HG03135 (cell line): ENCODE data around the gene PLEKHH1.
"Not testable (repeated sequence)": the region's sequence is repeated elsewhere in the genome, so short reads cannot be mapped to it uniquely, and the experiment has no call there.

ENCODE experiments used
- ATAC-seq: cut with Tn5 transposase; IDR thresholded peaks from one replicate; pipeline ENCODE4 v1.9.1; 2021; ENCODE audit warnings: mild to moderate bottlenecking, moderate library complexity; ENCODE audit not compliant: unreplicated experiment

PLEKHH1 gene

GRCh38 chr14:67529947-67530935 is 2.8 kb upstream of the PLEKHH1 start:
- no peak for ATAC-seq

DNA sequence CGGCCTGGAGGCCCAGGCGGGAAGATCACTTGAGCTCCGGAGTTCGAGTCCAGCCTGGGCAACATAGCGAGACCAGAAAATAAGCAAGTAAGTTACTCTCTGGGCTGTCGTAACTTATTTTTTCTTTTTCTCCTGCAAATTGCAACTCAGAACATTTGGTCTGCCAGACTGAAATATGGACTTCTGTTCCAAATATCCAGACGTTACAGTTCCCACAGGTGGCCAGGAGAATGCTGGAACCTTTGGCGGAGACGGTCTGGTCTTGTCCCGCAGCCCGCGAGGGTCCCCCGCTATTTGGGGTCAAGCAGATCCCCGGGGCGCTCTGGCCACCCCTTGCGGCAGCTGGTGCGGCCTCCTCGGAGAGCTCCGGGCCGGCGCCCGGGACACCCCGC is 488 bp upstream of the PLEKHH1 start:
- no peak for ATAC-seq

DNA sequence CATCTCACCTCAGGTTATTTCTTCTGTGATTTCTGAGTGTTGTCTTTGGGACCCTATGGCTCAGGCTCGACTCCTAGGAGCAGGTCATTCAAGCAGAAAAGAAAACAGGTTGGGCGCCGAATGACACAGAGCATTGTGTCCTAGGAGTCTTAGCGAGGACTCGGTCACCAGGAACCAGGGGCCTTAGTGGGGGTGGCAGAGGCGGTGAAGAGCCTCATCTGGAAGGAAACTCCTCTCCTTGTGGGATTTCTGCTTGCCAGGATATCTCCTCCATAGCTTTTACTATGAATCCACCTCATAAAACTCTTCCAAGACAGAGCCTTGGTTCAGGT is 630 bp downstream of the PLEKHH1 start:
- no peak for ATAC-seq

GRCh38 chr14:67536087-67536486 is 3.0 kb downstream of the PLEKHH1 start:
- ATAC-seq, result no peak

- no peak for ATAC-seq
Observed at GRCh38 chr14:67537736-67538135, 4.6 kb downstream of the PLEKHH1 start.

DNA sequence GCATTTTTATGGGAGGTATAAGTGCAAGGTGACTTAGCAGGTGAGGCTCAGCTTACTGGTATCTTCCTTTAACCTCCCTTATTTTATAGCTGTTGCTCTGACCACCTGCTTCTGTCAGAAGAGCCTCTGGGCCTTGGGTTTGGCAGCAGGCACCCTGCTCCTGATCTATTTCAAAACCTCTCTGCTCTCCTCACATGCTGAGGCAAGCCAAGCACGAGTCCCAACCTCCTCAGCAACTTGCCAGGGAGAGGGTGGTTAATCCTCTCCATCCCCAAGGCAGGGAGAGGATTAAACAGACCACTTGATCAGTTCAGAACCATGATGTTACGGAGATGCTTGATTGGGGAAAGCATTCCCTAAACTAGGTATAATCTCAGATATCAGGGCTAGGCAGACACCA is 5.4 kb downstream of the PLEKHH1 start:
- ATAC-seq, result no peak

DNA sequence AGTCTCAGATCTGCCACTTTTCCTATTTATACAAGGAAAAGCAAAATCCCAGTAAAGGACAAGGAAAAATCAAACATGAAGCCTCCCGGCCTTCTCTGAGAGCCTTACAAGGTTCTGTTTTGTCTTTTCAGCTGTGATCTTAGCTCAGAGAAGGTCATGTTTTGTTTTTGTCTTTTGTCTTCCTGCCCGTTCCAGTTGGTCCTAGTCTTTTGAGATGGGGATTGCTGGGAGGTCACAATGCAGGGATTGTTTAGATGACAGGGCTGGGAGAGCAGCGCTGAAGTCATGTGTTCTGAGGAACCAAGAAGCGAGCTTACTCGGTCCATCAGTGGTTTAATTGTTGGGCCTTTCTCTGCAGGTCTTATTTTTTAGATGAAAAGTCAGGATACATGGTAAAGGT is 6.0 kb downstream of the PLEKHH1 start:
- ATAC-seq, result no peak

GRCh38 chr14:67541448-67542387 is 8.6 kb downstream of the PLEKHH1 start:
- ATAC-seq, result no peak

DNA sequence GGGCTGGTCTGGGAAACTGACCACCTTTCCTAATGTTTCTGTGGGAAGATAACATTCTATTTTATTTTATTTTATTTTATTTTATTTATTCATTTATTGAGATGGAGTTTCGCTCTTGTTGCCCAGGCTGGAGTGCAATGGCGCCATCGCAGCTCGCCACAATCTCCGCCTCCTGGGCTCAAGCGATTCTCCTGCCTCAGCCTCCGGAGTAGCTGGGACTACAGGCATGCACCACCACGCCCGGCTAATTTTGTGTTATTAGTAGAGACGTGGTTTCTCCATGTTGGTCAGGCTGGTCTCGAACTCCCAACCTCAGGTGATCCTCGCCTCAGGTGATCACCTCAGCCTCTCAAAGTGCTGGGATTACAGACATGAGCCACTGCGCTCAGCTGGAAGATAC is 9.5 kb downstream of the PLEKHH1 start:
- not testable (repeated sequence) for ATAC-seq

DNA sequence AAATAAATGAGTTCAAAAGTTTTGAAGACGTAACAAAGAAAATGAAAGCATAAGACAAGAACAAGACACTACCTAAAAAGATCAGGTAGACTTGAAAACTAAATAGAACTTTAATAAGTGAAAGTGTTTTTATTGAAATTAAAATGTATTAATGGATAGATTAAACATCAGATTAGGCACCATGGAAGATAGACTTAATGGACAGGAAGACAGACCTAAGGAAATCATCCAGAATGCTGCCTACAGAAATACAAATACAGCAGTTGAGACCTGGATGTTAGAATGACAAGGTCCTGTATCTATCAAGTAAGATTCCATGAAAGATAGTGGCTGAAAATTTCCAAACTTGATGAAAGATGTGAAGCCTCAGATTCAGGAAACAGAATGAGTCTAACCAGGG is 11.5 kb downstream of the PLEKHH1 start:
- no peak for ATAC-seq

GRCh38 chr14:67547224-67547780 is 14.2 kb downstream of the PLEKHH1 start:
- no peak for ATAC-seq

GRCh38 chr14:67549734-67550133 is 16.6 kb downstream of the PLEKHH1 start:
- no peak for ATAC-seq

- no peak for ATAC-seq
Observed at GRCh38 chr14:67551123-67551522, 18.0 kb downstream of the PLEKHH1 start.

- no peak for ATAC-seq
Observed at GRCh38 chr14:67551940-67552339, 18.9 kb downstream of the PLEKHH1 start.

DNA sequence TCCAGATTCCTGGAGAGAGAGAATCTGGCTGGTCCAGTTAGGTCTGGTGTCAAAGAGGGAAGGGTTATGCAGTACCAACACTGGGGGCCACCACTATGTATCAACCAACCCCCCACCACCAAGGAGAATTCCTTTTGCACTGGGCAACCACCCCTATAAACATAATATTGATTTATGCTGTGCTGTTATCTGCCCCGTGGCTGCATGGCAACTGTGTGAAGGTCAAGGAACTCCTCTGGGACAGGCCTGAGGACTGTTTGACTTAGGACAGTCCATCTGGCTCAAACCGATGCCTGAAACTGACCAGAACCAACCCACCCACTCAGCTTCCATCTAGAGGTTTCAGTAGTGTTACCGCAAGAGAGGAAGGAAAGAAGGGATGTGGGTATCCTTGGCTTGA is 20.5 kb downstream of the PLEKHH1 start:
- no peak for ATAC-seq

GRCh38 chr14:67554341-67554740 is 21.3 kb downstream of the PLEKHH1 start:
- ATAC-seq, result no peak

- no peak for ATAC-seq
Observed at GRCh38 chr14:67555518-67556090, 22.5 kb downstream of the PLEKHH1 start.

- no peak for ATAC-seq
Observed at GRCh38 chr14:67556671-67557070, 23.6 kb downstream of the PLEKHH1 start.

DNA sequence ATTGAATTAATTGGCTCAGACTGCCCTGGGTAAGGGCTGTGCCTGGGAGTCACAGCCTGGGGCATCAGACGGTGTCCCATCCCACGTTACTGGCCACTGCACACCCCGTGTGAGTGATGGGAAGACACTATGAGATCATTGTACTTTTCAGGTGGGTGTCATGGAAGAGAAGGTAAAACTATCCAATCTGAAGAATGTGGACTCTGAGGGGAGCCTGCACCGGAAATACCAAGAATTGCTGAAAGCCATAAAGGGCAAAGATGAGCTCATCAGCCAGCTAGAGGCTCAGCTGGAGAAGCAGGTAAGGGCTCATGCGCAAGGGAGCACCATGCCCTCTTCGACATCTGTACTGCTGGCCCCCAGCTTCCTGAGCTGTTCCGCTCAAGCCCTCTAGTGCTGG is 24.0 kb downstream of the PLEKHH1 start:
- no peak for ATAC-seq

- ATAC-seq, result no peak
Observed at GRCh38 chr14:67557656-67558055, 24.6 kb downstream of the PLEKHH1 start.

GRCh38 chr14:67559639-67560038 is 26.5 kb downstream of the PLEKHH1 start:
- ATAC-seq, result no peak
